Stimulated activated CD4-positive, alpha-beta T cell treated with anti-CD3 and anti-CD28 coated beads, Interleukin-15, amount 100 ng/mL, for 48 hours (primary cell): ENCODE measurements around the gene CLEC16A.
"Not testable (repeated sequence)": the region's sequence is repeated elsewhere in the genome, so short reads cannot be mapped to it uniquely, and the experiment has no call there.

Experiments
- DNase-seq, 2 donors: peaks; one replicate each; pipeline ENCODE4 v3.0.0-alpha.2; 2020; ENCODE audit warnings: low read depth in 2 of 2

The CLEC16A gene

DNA sequence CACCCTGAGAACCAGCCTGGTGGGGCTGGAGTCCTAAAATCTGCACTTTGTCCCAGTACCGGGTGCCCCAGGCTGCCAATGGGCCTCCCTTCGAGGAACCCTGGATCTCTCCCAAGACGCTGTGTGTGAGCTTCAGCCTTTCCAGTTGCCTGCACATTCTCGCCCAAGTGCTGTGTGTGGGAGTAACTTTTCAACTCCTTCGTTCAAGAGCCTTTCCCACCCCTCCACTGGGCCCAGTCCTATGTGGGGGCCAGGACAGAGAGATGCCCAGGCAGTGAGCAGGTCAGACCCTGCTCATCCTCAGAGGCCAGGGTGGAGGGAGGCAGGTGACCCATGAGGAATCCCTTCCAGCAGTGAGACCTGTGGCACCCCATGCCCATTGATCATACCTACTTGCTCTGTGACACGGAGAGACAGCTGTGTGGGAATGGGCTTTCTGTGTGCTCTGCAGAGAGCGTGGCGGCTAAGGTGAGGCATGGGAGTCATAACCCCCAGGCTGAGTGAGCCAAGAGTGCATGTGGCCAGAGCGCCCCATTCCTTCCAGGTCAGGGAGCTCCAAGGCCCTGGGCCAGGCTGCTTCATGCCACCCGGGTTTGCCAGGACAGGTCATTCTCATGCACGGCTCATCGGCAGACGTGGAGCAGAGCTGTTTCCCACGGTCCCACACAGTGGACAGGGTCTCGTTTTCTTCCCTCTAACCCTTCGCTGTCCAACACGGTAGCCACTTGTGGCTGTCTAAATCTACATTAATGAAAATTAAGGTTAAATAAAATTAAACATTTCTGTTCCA, 154.4 kb downstream of the CLEC16A start:
- no peak for DNase-seq

DNA sequence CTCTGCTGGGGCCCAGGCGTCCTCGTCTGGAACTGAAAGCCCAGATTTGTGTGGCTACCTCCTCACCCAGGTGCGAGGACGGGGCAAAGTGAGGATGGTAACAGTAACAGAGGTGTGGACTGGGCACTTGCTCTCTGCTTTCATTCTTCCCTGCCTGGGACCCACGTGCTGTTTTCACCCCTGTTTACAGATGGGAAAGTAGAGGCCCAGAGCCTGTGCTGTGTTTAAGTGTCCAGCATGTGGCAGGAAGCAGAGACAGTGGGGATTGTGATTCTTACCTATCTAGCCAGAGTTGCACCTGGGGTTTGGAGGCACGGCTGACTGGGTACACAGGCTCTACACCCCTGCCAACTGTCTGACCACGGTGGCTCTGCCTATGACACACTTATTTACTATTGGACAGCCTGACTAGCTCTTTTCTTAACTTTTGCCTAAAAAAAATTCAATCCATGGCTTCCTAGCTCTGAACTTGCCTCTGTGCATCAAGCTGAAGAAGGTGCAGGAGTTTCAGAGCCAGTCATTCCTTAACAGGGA, 155.4 kb downstream of the CLEC16A start:
- DNase-seq = no peak

DNA sequence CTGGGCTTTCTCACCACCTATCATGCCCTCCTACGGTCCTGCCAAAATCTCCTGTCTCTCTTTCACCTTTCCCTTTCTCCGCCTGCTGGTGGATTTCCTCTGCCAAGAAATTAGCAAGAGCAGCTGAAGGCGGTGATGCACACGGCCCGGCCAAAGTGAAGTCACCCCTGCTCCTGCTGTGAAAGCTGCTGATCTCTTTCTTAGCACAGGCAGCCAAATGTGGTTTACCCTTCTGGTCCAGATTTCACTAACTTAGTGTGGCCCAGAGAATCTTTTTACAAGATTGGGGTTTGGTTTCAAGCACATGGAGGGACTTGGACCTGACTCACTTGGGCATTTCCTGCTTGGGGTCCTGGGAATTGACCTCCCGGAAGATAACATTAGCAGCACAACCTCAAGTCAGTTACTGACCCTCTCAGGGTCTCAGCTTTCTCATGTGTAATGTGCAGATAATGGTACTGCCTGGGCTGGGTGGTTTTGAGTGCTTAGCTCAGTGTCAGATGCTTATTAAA, 155.9 kb downstream of the CLEC16A start:
- peak; percentile 76 to 78 for DNase-seq

DNA sequence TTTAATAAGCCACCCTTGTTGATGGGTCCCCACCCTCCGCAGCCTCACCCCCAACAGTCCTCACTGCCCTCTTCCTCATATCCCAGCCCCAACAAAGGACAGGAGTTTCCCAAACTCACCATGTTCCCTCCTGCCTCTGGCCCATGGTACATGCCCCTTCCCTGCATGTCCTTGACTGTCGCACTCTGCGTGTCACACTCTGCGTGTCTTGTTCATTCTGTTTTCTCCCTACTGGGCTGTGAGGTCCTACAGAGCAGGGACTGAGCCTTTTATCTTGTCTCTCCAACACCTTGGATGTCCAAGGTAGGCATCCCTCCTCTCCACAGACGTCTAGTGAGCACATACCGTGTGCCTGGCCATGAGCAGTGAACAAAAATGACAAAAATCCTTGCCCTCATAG, 156.9 kb downstream of the CLEC16A start:
- no peak for DNase-seq

DNA sequence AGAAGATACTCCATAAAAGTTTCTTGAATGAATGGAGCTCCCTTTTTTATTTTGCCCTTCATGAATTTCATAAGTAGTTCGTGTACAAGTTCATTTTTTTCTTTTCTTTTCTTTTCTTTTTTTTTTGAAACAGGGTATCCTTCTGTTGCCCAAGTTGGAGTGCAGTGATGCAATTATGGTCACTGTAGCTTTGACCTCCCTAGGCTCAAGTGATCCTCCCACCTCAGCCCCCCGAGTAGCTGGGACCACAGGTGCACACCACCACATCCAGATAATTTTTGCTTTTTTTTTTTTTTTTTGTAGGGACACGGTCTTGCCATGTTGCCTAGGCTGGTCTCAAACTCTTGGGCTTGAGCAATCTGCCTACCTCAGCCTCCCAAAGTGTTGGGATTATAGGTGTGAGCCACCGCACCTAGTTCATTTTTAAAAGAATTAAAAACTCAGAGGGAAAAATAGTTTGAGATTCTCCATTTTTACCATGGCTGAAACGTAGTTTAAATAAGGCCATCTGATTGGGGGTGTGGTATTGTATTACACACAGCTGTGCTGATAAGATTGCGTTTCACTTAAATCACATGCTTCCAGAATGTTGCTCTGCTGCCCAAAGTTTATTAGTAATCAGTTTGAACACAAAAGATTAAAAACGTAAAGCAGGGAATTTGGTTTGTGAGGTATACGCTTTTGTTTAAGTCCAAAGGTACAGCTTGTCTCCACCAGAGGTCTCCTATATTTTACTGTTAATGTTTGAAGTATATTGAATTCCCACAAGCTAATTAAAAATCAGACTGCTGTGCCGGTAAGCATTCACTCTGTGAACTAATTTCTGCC, 157.5 kb downstream of the CLEC16A start:
- no peak for DNase-seq

DNA sequence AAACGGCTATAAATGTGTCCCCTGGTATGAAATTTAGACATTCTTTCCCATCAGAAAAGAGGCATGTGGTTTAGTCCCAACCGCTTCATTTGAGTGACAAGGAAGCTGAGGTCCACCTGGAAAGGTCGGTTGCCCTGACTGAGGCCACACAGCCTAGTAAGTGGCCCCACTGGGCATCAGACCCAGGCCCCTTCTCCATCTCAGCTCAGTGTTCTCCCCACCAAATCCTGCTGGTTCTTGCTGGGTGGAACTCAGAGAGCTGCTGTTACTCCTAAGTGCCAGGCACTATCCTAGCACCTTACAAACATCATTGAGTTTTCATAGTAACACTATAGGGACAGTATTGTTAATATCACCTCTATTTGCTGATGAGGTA, 158.1 kb downstream of the CLEC16A start:
- DNase-seq = no peak

DNA sequence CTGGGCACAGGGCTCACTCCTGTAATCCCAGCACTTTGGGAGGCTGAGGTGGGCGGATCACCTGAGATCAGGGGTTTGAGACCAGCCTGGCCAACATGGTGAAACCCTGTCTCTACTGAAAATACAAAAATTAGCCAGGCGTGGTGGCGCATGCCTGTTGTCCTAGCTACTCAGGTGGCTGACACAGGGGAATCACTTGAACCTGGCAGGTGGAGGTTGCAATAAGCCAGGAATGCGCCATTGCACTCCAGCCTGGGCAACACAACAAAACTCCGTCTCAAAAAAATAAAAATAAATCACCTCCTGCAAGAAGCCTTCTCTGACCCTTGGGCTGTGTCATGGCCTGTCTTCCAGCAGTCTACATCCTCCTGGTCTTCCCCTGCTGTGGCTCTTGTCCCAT, 158.9 kb downstream of the CLEC16A start:
- not testable (repeated sequence) for DNase-seq

DNA sequence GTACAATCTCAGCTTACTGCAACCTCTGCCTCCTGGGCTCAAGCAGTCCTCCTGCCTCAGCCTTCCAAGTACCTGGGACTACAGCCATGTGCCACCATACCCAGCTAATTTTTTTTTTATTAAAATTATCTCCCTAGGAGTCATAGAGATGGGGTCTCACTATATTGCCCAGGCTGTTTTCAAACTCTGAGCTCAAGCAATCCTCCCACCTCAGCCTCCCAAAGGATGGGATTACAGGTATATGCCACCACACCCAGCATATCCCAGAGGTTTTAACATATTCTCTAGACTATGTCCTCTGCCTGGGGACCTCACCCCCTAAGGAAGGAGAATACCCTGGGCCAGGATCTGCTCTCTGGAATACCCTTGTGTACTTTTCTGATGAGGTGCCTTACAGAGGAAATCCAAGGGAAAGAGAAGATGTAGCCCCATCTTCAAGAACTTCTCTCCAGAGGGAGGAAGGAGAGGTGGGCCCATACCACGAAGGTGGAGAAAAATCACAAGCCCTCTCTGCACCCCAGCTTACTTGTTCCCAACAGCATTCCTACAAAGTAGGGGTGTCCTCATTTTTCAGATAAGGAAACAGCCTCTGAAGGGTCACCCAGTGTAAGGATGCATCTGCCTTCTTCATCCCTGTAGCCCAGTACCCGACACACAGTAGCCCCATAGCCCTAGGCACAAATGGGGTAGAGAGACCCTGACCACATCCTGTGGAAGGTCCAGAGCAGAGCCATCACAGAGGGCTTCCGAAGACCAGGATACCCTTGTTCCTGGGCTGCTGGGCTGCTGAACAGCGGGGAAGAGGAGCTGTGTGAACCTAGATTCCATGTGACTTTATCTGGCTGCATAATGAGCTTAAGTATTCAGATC, 160.0 kb downstream of the CLEC16A start:
- no peak for DNase-seq

DNA sequence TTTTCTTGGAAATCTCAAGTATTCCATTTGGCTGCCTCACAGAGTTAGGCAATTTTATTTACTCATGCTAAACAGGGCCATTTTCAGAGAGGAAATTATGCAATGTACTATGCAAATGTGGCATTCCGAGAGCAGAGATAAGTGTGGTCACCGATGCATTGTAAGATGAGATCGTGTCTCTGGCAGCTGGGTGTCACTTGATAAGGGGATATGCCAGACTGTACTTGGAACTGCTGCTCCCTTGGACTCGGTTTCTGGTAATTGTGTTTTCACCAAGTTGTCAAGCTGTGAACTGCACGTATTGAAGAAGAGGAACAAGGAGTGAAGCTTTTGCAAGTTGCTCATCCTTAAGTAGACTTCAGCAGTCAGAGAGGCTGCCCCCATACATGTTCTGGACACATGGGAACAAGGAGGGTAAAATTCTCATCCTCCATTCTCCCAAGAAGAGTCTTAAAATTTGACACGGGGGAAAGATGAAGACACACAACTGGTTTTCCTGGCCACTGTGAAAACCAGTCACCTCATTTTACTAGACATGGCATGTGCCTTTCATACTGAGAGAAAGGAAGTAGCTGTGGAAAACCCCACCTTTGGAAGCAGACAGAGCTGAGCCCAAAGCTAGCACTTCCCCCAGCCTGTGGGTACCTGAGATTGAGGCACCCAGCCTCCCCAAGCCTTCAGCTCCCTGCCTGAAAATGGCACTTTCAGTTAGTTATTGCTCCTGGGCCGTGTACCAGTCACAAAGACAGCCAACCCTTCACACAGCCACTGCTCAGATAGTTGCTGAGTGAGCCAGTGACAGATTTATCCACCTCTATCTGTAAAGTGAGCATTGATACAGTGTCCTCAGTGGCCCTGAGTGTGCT, 160.9 kb downstream of the CLEC16A start:
- DNase-seq = no peak

DNA sequence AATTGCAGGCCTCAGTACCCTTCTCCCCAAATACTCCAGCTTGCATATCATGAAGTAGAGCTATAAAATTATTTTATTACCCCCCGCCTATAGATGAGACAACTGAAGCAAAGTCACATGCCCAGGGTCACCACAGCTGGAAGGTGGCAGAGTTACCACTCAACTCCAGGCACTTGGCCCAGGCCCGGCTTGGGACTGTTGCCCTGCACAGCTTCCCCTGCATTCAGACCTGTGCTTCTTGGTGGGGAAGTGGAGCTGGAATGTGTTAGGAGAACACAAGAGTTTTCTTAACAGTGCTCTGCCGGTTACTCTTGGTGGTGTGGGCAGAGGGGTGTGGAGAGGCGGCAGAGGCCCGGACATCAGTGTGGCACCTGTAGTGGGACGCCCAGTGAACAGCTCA, 162.4 kb downstream of the CLEC16A start:
- no peak for DNase-seq

DNA sequence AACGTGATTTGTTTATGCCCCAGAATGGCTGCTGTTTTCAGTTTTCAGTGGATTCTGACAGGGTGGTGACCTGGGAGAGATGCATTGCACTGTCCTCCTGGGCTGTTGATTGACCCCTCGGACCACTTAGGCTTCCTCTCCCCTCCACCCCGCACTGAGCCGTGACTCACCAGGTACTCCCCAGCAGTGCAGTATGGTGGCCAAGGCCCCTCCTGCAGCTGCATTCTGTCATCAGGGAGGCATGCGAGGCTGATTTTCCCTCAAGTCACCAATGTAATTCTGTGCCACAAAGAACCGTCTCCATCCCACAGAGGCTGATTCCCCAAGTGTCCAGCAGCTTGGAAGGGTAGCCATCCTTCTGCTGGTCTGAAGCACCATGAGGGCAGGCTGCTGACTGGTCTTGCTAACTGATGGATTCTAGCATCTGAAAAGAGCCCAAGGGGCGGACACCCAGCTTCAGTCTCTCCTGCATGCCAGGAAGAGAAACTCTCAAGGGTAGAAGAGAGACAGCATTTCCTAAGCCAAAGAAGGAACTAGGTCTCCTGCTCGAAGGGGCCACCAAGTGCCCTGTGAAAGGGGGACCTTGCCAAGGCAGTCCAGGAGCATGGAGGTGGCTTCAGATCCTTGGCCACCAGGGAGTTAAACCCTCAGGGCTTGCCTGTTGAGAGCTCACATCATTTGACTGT, 163.6 kb downstream of the CLEC16A start:
- DNase-seq = no peak

DNA sequence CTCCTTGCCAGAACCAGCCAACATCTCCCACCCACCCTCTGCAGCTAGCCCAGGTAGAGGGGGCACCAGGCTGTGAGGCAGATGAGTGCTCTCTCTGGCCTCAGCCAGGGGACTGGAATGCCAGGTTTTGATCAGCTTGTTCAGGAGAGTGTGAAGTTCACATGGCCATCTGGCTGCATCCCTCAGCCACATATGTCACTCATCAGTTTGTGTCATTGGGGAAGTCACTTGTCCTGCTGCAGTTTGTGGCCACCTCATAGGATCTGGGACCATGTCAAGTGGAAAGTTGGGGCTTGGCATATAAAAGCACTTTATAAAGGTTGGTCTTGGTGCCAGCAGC, 164.1 kb downstream of the CLEC16A start:
- no peak for DNase-seq

DNA sequence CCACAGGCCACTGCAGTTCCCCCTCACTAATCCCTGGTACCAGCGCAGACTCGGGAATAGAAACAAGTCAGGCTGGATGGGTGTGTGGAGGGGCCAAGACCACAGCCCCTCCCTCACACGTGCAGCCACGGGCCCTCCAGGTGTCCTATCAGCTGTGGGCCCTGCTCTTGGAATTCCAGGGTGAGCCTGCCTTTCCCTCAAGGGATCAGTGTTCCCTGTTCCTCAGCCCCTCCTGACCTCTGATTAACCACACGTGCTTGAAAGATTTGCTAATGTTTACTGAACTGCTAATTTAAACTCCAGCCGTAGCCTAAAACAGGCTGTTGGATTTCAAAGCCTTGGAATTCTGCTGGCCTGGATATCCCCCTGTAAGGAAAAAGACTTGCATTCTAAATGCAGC, 165.2 kb downstream of the CLEC16A start:
- DNase-seq = no peak

DNA sequence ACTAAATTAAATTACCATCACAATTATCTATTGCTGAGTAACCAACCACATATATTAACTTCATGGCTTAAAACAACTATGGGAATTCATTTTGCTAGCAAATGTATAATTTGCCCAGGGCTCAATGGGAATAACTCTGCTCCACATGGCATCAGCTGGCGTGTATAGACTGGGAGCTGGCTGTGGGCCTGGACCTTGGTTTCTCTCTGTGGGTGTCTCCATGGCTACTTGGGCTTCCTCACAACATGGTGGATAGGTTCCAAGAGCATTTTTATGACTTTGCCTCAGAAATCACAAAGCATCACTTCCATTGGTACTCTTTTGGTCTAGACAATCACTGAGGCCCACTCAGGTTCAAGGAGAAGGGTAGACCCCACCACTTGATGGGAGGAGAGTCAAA, 166.8 kb downstream of the CLEC16A start:
- no peak for DNase-seq

DNA sequence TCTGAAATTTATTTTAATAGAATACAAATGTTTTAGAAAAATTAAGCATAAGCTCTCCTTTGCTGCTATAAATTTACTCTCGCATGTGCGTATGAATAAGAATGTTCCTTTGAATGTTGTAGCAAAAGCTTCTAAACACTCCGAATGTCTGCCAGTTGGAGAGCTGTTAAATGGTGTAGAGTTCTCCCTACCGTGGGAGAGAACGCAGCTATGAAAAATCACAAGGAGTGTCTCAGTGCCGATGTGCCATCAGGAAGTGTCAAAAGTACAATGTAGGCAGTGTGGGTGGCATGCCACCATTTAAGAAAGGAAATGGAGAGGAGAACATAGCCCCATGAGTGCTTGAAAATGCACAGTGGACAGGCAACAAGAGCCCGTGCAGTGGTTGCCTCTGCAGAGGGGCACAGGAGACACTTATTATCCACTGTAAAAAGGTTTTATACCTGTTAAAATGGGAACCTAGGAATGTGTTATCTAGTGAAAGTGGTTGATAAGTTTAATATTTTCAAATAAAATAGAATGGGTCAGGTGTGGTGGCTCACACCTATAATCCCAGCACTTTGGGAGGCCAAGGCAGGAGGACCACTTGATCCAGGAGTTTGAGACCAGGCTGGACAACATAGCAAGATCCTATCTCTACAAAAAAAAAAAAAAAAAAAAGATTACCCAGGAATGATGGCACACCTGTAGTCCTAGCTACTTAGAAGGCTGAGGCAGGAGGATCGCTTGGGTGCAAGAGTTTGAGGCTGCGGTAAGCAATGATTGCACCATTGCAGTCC, 167.7 kb downstream of the CLEC16A start:
- no peak for DNase-seq

DNA sequence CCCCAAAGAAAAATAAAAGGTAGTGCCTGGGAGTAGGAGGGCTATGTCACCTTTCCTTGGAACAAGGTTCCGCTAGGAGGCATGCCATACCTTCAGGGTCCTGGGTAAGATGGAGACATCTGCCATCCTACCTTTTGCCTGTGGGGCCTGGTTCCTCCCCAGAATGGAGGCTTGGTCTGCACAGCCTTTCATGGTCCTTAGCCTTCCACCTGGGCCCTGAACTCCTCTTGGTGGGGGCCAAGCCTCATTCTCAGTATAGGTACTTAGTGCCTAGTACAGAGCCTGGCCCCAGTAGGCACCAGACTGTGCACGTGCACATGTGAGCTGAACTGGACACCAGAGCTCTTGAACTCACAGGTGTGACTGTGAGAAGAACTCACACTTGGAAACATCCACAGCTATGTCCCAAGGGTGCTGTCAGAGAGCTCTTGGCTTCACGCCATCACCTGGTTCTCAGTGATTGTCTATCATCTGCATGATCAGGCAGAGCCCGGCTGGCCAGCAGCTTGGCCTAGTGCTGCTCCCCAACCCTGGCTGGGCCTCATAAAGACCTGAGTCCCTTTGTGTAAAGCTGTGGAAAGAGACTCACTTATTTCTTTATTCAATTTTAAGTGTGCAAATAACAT, 168.5 kb downstream of the CLEC16A start:
- DNase-seq = no peak

DNA sequence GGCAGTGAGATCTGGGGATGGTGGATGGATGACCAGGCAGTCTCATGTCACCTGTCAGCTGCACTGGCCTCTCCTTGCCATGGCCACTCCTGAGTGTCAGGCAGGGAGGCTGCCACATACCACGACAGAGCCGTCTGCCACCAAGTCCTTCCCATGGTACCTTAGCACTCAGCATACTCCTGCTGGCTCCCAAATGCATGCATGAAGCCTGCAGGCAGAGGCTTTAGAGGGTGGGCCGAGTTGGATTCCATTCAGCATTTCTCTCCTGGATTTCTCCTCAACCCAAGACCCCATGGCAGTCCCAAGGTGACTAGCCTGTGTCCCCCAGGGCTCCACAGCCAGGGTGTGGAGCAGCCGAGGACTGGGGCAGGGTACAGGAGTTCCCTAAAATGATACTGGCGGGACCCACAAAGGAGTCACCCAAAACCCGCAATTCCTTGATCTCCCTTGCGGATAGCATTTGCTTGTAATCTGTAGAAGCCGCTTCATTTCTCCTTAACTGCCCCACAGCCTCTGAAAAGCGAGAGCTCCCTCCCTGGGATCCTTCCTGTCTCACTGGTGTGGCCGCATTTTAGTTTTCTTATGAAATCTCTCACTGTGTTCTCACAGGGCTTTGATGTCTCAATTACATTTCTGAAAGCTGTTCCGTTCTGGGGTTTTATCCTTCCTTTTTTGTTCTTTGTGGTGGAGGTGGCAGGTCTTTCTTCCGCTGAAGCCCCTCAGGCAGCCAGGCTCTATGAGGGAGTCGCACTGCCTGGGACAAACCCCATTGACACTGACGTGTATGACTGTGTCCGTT, 170.2 kb downstream of the CLEC16A start:
- no peak for DNase-seq

DNA sequence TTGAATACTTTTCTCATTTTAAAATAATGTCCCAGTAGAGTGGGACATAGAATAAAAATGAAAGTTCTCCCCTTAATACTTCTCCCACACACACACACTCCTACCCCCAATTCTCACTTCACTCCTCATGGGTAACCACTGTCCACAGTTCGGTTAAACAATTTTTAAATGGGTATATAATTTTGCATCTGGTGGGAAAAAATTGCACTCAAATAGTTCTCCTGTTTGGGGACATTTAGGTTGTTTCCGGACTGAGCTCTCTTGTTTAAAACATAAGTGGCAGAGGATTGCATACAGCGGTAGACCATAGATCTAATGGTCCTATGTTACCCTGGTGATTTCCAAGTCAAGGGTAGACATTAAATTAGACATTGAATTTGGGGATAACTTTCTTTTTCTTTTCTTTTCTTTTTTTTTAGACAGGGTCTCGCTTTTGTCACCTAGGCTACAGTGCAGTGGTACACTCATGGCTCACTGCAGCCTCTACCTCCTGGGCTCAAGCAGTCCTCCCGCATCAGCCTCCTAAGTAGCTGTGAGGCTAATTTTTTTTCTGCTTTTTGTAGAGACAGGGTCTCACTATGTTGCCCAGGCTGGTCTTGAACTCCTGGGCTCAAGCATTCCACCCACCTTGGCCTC, 173.3 kb downstream of the CLEC16A start:
- DNase-seq = no peak
